GM23248 (cell line): ENCODE data around the gene ERC2. TPM values are rescaled to one million over a fixed set of nuclear protein-coding genes. Genes with fewer than 3 reads are reported as not detected.

ENCODE experiments used
- DNase-seq: peaks from one replicate; pipeline ENCODE4 v3.0.0-alpha.2; 2015
- H2AFZ ChIP-seq: fragments of 200-600 bp; sonication (generic); 2 replicates; pipeline ENCODE4 v1.6.1; 2016; ENCODE audit warnings: antibody characterized with exemption
- H3F3A ChIP-seq: fragments of 200-600 bp; sonication (generic); 2 replicates; pipeline ENCODE4 v1.6.1; 2016; ENCODE audit warnings: mild to moderate bottlenecking, antibody characterized with exemption, mixed run types; ENCODE audit not compliant: insufficient read depth
- H3K27ac ChIP-seq: fragments of 200-600 bp; sonication (generic); 2 replicates; pipeline ENCODE4 v1.5.1; 2016; ENCODE audit warnings: mild to moderate bottlenecking
- H3K27me3 ChIP-seq: fragments of 200-600 bp; sonication (generic); replicated peaks from 2 replicates; pipeline ENCODE4 v1.6.1; 2016; ENCODE audit warnings: mild to moderate bottlenecking; ENCODE audit not compliant: insufficient read depth
- H3K36me3 ChIP-seq: fragments of 200-600 bp; sonication (generic); 2 replicates; pipeline ENCODE4 v1.6.1; 2016; ENCODE audit warnings: low read depth, mild to moderate bottlenecking
- H3K4me1 ChIP-seq: fragments of 200-600 bp; sonication (generic); 2 replicates; pipeline ENCODE4 v1.6.1; 2016; ENCODE audit warnings: mild to moderate bottlenecking; ENCODE audit not compliant: insufficient read depth
- H3K4me2 ChIP-seq: fragments of 200-600 bp; sonication (generic); one replicate; pipeline ENCODE4 v1.6.1; 2016; ENCODE audit warnings: mild to moderate bottlenecking; ENCODE audit not compliant: unreplicated experiment
- H3K4me3 ChIP-seq: fragments of 200-600 bp; sonication (generic); 2 replicates; pipeline ENCODE4 v1.5.1; 2016; ENCODE audit warnings: mild to moderate bottlenecking
- H3K79me2 ChIP-seq: fragments of 200-600 bp; sonication (generic); 2 replicates; pipeline ENCODE4 v1.6.1; 2016; ENCODE audit warnings: mild to moderate bottlenecking; ENCODE audit not compliant: insufficient read depth
- H3K9ac ChIP-seq: fragments of 200-600 bp; sonication (generic); 2 replicates; pipeline ENCODE4 v1.6.1; 2016; ENCODE audit warnings: mild to moderate bottlenecking
- H3K9me2 ChIP-seq: fragments of 200-600 bp; sonication (generic); 2 replicates; pipeline ENCODE4 v1.6.1; 2016; ENCODE audit warnings: mixed run types, mild to moderate bottlenecking, moderate library complexity; ENCODE audit not compliant: insufficient read depth
- H3K9me3 ChIP-seq: fragments of 200-600 bp; sonication (generic); one replicate; pipeline ENCODE4 v1.6.1; 2017; ENCODE audit warnings: low read depth
- H4K20me1 ChIP-seq: fragments of 200-600 bp; sonication (generic); 2 replicates; pipeline ENCODE4 v1.6.0; 2016; ENCODE audit not compliant: insufficient read depth
- EZH2 ChIP-seq: fragments of 200-600 bp; sonication (generic); IDR thresholded peaks from 2 replicates; pipeline ENCODE4 v1.6.1; 2018; ENCODE audit warnings: antibody characterized with exemption, mild to moderate bottlenecking; ENCODE audit not compliant: insufficient read depth, poor library complexity, severe bottlenecking
- EZH2phosphoT487 ChIP-seq: fragments of 200-600 bp; sonication (generic); IDR thresholded peaks from 2 replicates; pipeline ENCODE4 v1.6.1; 2018; ENCODE audit warnings: antibody characterized with exemption, moderate library complexity, mild to moderate bottlenecking, low read depth; ENCODE audit not compliant: insufficient read depth
- WGBS, 2 experiments: methylation state at CpG; one replicate each; pipeline ENCODE4 v1.1.6; 2015 to 2017; ENCODE audit warnings: low lambda C conversion rate in 2 of 2, low coverage in 1 of 2; ENCODE audit errors: missing lambda C conversion rate in 2 of 2; 5-methylcytosine and 5-hydroxymethylcytosine counted together
- in situ Hi-C: fragments of 300-500 bp; cut with MboI; formaldehyde crosslinking; loops from 2 replicates; pipeline ENCODE4 v1.15.0; 2020
- polyA plus RNA-seq: library from polyadenylated mRNA; unstranded; fragments of >200 nt; fragmentation: Nextera tagmentation; extraction: Ambion mirVana; gene quantifications from 2 replicates; pipeline ENCODE4 v1.2.1, GENCODE V29; 2016
- total RNA-seq: library from RNA; depleted of rRNA; stranded (reverse); fragments of >200 nt; shearing (Covaris generic); gene quantifications from 2 replicates; pipeline ENCODE4 v1.2.3, GENCODE V29; 2014

The ERC2 gene
- total and polyA plus RNA-seq, 2 experiments from 2014 or later, result not detected

GRCh38 chr3:55583475-55583874, 884.8 kb downstream of the ERC2 start:
- no peaks in the 10 kb centered on the region for H3K4me1 ChIP-seq
- in situ Hi-C loops, result no loop called here
- H3K79me2 ChIP-seq, result no peaks in the 10 kb centered on the region
- no peak overlapping the region for H3K27ac ChIP-seq
- no peaks in the 10 kb centered on the region for H3K9me3 ChIP-seq
- no peak for DNase-seq
- TF ChIP-seq EZH2phosphoT487, result no peak
- TF ChIP-seq EZH2, result no peak
- H3K9me2 ChIP-seq, result no peaks in the 10 kb centered on the region
- H3K27me3 ChIP-seq, result peaks cover 46% of the 10 kb centered on the region
- WGBS, 2 experiments, result 48 to 52% methylated on average over 3 of the region's 3 CpGs
- no peak overlapping the region for H3K4me3 ChIP-seq
- no peaks in the 10 kb centered on the region for H4K20me1 ChIP-seq
- no peak overlapping the region for H2AFZ ChIP-seq
- H3K36me3 ChIP-seq, result no peaks in the 10 kb centered on the region
- no peak overlapping the region for H3K4me2 ChIP-seq
- no peaks in the 10 kb centered on the region for H3F3A ChIP-seq
- no peak overlapping the region for H3K9ac ChIP-seq

DNA sequence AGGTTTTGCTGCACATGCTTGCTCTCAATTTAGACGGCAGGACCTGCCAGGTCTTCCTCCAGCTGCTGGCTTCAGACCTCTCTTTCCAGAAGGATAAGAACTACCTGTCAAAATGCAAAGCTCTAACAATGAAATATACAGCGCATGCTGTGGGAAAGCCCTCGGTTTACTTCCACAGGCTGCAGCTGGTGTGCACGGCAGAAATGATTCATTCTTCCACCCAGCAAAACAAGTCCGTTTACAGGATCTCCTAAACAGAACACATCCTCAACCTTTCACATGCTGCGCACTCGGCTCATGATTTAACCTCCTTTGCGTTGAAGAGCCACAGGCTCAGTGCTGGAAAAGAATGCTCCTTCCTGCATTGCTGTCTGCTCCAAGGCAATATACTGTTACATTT, 888.8 kb downstream of the ERC2 start:
- WGBS, 2 experiments, result 19% methylated on average over 8 of the region's 8 CpGs
- H2AFZ ChIP-seq, result no peak overlapping the region
- no peak for TF ChIP-seq EZH2
- H3K4me3 ChIP-seq, result no peak overlapping the region
- H3K9me3 ChIP-seq, result no peaks in the 10 kb centered on the region
- H3K9ac ChIP-seq, result no peak overlapping the region
- H4K20me1 ChIP-seq, result no peaks in the 10 kb centered on the region
- H3K4me2 ChIP-seq, result no peak overlapping the region
- in situ Hi-C loops, result no loop called here
- no peaks in the 10 kb centered on the region for H3K4me1 ChIP-seq
- peak; percentile 23 for DNase-seq
- no peaks in the 10 kb centered on the region for H3F3A ChIP-seq
- H3K79me2 ChIP-seq, result no peaks in the 10 kb centered on the region
- H3K9me2 ChIP-seq, result no peaks in the 10 kb centered on the region
- no peaks in the 10 kb centered on the region for H3K36me3 ChIP-seq
- H3K27me3 ChIP-seq, result peaks cover 34% of the 10 kb centered on the region
- no peak overlapping the region for H3K27ac ChIP-seq

GRCh38 chr3:55576621-55577388, 891.5 kb downstream of the ERC2 start:
- Histone ChIP-seq H3K79me2 (no peaks in the 10 kb centered on the region), H3K27me3 (peaks cover 21% of the 10 kb centered on the region), H3K27ac (no peak overlapping the region), H3K9me3 (no peaks in the 10 kb centered on the region), H3K9ac (no peak overlapping the region), H3K36me3 (no peaks in the 10 kb centered on the region), H3F3A (no peaks in the 10 kb centered on the region), H4K20me1 (no peaks in the 10 kb centered on the region), H3K4me3 (no peak overlapping the region), H3K4me1 (no peaks in the 10 kb centered on the region), H3K9me2 (no peaks in the 10 kb centered on the region), H2AFZ (no peak overlapping the region), H3K4me2 (no peak overlapping the region)
- in situ Hi-C loops, result no loop called here
- DNase-seq, result no peak
- 60 to 61% methylated on average over 17 of the region's 17 CpGs for WGBS, 2 experiments
- TF ChIP-seq EZH2phosphoT487 (no peak), EZH2 (no peak)

DNA sequence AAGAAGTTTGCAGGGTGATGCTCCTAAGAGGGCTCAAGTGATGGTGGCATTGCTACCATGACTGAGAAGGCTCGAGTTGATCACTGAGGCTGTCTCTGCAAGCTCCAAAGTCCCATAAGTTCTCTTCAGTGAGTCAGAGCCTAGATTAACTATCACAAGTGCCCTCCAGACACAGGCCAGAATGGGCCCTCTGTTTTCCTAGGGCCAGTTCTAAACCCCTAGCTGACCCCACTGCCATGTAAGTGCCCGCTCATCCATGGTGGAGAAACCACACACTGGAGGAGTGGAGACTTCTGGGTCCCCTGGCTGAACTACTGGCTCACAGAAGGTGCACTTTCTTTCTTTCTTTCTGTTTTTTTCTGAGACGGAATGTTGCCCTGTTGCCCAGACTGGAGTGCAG, 893.6 kb downstream of the ERC2 start:
- Histone ChIP-seq H3K79me2 (no peaks in the 10 kb centered on the region), H3K36me3 (no peaks in the 10 kb centered on the region), H3K4me3 (no peak overlapping the region), H3F3A (no peaks in the 10 kb centered on the region), H3K9me3 (no peaks in the 10 kb centered on the region), H2AFZ (no peak overlapping the region), H3K4me2 (no peak overlapping the region), H4K20me1 (no peaks in the 10 kb centered on the region), H3K27me3 (peaks cover 19% of the 10 kb centered on the region; the same call in 1 of the 2 replicates), H3K9ac (no peak overlapping the region), H3K9me2 (no peaks in the 10 kb centered on the region), H3K27ac (no peak overlapping the region), H3K4me1 (no peaks in the 10 kb centered on the region)
- in situ Hi-C loops, result no loop called here
- WGBS, 2 experiments, result 37 to 52% methylated on average over 2 to 3 of the region's 3 CpGs
- DNase-seq, result no peak
- no peak for TF ChIP-seq EZH2
- no peak for TF ChIP-seq EZH2phosphoT487
